Neuronal stem cell (in vitro differentiated cells): ENCODE data around the gene RFLNA.

ENCODE experiments used
- DNase-seq: peaks from one replicate; pipeline ENCODE4 v3.0.0-alpha.2; 2013; ENCODE audit warnings: low spot score
- H2AFZ ChIP-seq: one replicate; pipeline ENCODE4 v1.6.1; 2013; ENCODE audit warnings: mild to moderate bottlenecking, low read length, inconsistent platforms
- H2AK5ac ChIP-seq: 2 replicates; pipeline ENCODE4 v1.6.1; 2013; ENCODE audit warnings: low read depth, mild to moderate bottlenecking, inconsistent platforms, low read length, moderate library complexity, mixed read lengths
- H2BK120ac ChIP-seq: 2 replicates; pipeline ENCODE4 v1.6.1; 2013; ENCODE audit warnings: low read depth, mild to moderate bottlenecking, inconsistent platforms, low read length, moderate library complexity, mixed read lengths
- H2BK12ac ChIP-seq: one replicate; pipeline ENCODE4 v1.6.1; 2013; ENCODE audit warnings: low read length, inconsistent platforms
- H2BK15ac ChIP-seq: 2 replicates; pipeline ENCODE4 v1.6.1; 2013; ENCODE audit warnings: mild to moderate bottlenecking, low read length, inconsistent platforms, mixed read lengths
- H2BK5ac ChIP-seq: one replicate; pipeline ENCODE4 v1.6.1; 2013; ENCODE audit warnings: inconsistent platforms, mild to moderate bottlenecking, low read length, moderate library complexity
- H3K14ac ChIP-seq: one replicate; pipeline ENCODE4 v1.6.1; 2013; ENCODE audit warnings: low read length, inconsistent platforms
- H3K18ac ChIP-seq: 2 replicates; pipeline ENCODE4 v1.6.1; 2013; ENCODE audit warnings: low read length, inconsistent platforms
- H3K23ac ChIP-seq: 2 replicates; pipeline ENCODE4 v1.6.1; 2013; ENCODE audit warnings: low read depth, mild to moderate bottlenecking, mixed read lengths, low read length, inconsistent platforms; ENCODE audit not compliant: poor library complexity
- H3K27ac ChIP-seq: replicated peaks from 3 replicates; pipeline ENCODE4 v1.5.1; 2013; ENCODE audit warnings: low read length, inconsistent platforms
- H3K27me3 ChIP-seq, 3 experiments: 2 replicates each; pipeline ENCODE4 v1.6.1; 2013; ENCODE audit warnings: low read length in 3 of 3, mild to moderate bottlenecking in 2 of 3, inconsistent platforms in 1 of 3, low read depth in 1 of 3, mixed read lengths in 1 of 3, moderate library complexity in 1 of 3; ENCODE audit not compliant: control insufficient read depth in 3 of 3, insufficient read depth in 3 of 3
- H3K36me3 ChIP-seq, 2 donors: replicated peaks in 1 of 2; 2 replicates each; pipeline ENCODE4 v1.6.1; 2013; ENCODE audit warnings: low read length in 2 of 2; ENCODE audit not compliant: control insufficient read depth in 2 of 2, insufficient read depth in 2 of 2
- H3K4ac ChIP-seq: 2 replicates; pipeline ENCODE4 v1.6.1; 2013; ENCODE audit warnings: inconsistent platforms, mild to moderate bottlenecking, low read length, moderate library complexity
- H3K4me1 ChIP-seq, 2 donors: 1 replicate in 1 of 2; 2 replicates in 1 of 2; pipeline ENCODE4 v1.6.1; 2013; ENCODE audit warnings: low read length in 2 of 2, low read depth in 1 of 2; ENCODE audit not compliant: control insufficient read depth in 2 of 2, insufficient read depth in 1 of 2
- H3K4me2 ChIP-seq: one replicate; pipeline ENCODE4 v1.6.1; 2013; ENCODE audit warnings: mild to moderate bottlenecking, low read length, inconsistent platforms; ENCODE audit not compliant: insufficient read depth, poor library complexity, severe bottlenecking
- H3K4me3 ChIP-seq, 2 donors: 2 replicates each; pipeline ENCODE4 v1.5.1; 2013; ENCODE audit warnings: low read length in 2 of 2, mild to moderate bottlenecking in 2 of 2, inconsistent platforms in 1 of 2, moderate library complexity in 1 of 2
- H3K79me1 ChIP-seq: one replicate; pipeline ENCODE4 v1.6.1; 2013; ENCODE audit warnings: low read depth, mild to moderate bottlenecking, inconsistent platforms, low read length, moderate library complexity
- H3K9ac ChIP-seq: one replicate; pipeline ENCODE4 v1.6.1; 2013; ENCODE audit warnings: mild to moderate bottlenecking, low read depth, low read length, inconsistent platforms; ENCODE audit not compliant: poor library complexity
- H3K9me3 ChIP-seq, 2 donors: replicated peaks in 1 of 2; 2 replicates each; pipeline versions ENCODE3 to v1.6.1; 2013; ENCODE audit warnings: low read length in 2 of 2, mild to moderate bottlenecking in 2 of 2, inconsistent platforms in 1 of 2, low read depth in 1 of 2, mixed read lengths in 1 of 2, moderate library complexity in 1 of 2; ENCODE audit not compliant: control insufficient read depth in 2 of 2, insufficient read depth in 1 of 2
- H4K8ac ChIP-seq: one replicate; pipeline ENCODE4 v1.6.1; 2013; ENCODE audit warnings: low read depth, mild to moderate bottlenecking, inconsistent platforms, low read length, moderate library complexity
- H4K91ac ChIP-seq: one replicate; pipeline ENCODE4 v1.6.1; 2013; ENCODE audit warnings: low read length, low read depth, mild to moderate bottlenecking, inconsistent platforms; ENCODE audit not compliant: poor library complexity
- WGBS, 2 donors: extraction: QIAGEN DNeasy Blood & Tissue Kit; methylation state at CpG; one replicate each; pipeline ENCODE4 v1.1.7; 2013; ENCODE audit warnings: missing lambda C conversion rate in 2 of 2, mixed read lengths in 1 of 2; ENCODE audit not compliant: insufficient read length in 2 of 2, insufficient replicate concordance in 1 of 2; ENCODE audit errors: extremely low coverage in 2 of 2; 5-methylcytosine and 5-hydroxymethylcytosine counted together

RFLNA gene

GRCh38 chr12:124317400-124317799 lies 22.5 kb downstream of the RFLNA start:
- no peak overlapping the region for H4K8ac ChIP-seq
- H3K18ac ChIP-seq, result peak overlapping the region; percentile 90
- H3K9me3 ChIP-seq, result peaks cover 0 to 5% of the 10 kb centered on the region in 2 donors
- no peak overlapping the region for H2BK12ac ChIP-seq
- no peak overlapping the region for H3K27ac ChIP-seq
- no peak overlapping the region for H3K4me3 ChIP-seq
- no peak overlapping the region for H2BK120ac ChIP-seq
- peak overlapping the region; percentile 58 for H4K91ac ChIP-seq
- H3K14ac ChIP-seq, result no peak overlapping the region
- peak overlapping the region; percentile 60 for H2BK15ac ChIP-seq
- peak overlapping the region; percentile 14 for H2BK5ac ChIP-seq
- H2AFZ ChIP-seq, result no peak overlapping the region
- no peak overlapping the region for H3K4ac ChIP-seq
- H2AK5ac ChIP-seq, result peak overlapping the region; percentile 80
- H3K23ac ChIP-seq, result no peak overlapping the region
- H3K9ac ChIP-seq, result peak overlapping the region; percentile 47
- H3K4me2 ChIP-seq, result no peak overlapping the region
- peaks cover 0 to 4% of the 10 kb centered on the region in 2 donors for H3K36me3 ChIP-seq
- DNase-seq, result no peak
- H3K27me3 ChIP-seq, result no peaks in the 10 kb centered on the region
- H3K4me1 ChIP-seq, result peaks cover 3 to 6% of the 10 kb centered on the region in 2 donors
- no peaks in the 10 kb centered on the region for H3K79me1 ChIP-seq
- whole genome bisulfite sequencing, 2 donors, result no CpG with 5 or more reads among the region's 12 CpGs

- H3K4ac ChIP-seq, result no peak overlapping the region
- H4K8ac ChIP-seq, result no peak overlapping the region
- H2BK5ac ChIP-seq, result no peak overlapping the region
- peak overlapping the region; percentile 47 for H2AK5ac ChIP-seq
- no peaks in the 10 kb centered on the region for H3K79me1 ChIP-seq
- H2BK12ac ChIP-seq, result no peak overlapping the region
- H3K23ac ChIP-seq, result peak overlapping the region; percentile 29
- H3K9me3 ChIP-seq, result peaks cover 3 to 13% of the 10 kb centered on the region in 2 donors
- H3K27me3 ChIP-seq, result no peaks in the 10 kb centered on the region
- no peak for DNase-seq
- no peak overlapping the region for H2BK120ac ChIP-seq
- no peak overlapping the region for H3K27ac ChIP-seq
- no peak overlapping the region for H3K4me3 ChIP-seq
- H4K91ac ChIP-seq, result no peak overlapping the region
- peaks cover 3 to 6% of the 10 kb centered on the region in 2 donors for H3K4me1 ChIP-seq
- peaks cover 3 to 5% of the 10 kb centered on the region in 2 donors for H3K36me3 ChIP-seq
- H3K14ac ChIP-seq, result no peak overlapping the region
- no peak overlapping the region for H3K4me2 ChIP-seq
- H3K9ac ChIP-seq, result no peak overlapping the region
- no CpG with 5 or more reads among the region's 25 CpGs for WGBS, 2 donors
- H3K18ac ChIP-seq, result peak overlapping the region; percentile 34
- no peak overlapping the region for H2BK15ac ChIP-seq
- no peak overlapping the region for H2AFZ ChIP-seq
Observed at GRCh38 chr12:124318278-124319020, 23.6 kb downstream of the RFLNA start.

GRCh38 chr12:124319368-124320050 lies 24.6 kb downstream of the RFLNA start:
- no peak overlapping the region for H2AFZ ChIP-seq
- DNase-seq, result no peak
- H3K79me1 ChIP-seq, result no peaks in the 10 kb centered on the region
- no peak overlapping the region for H4K8ac ChIP-seq
- no peak overlapping the region for H3K23ac ChIP-seq
- H4K91ac ChIP-seq, result no peak overlapping the region
- H3K18ac ChIP-seq, result no peak overlapping the region
- H3K4me3 ChIP-seq, result no peak overlapping the region
- H3K4me2 ChIP-seq, result no peak overlapping the region
- H3K27ac ChIP-seq, result no peak overlapping the region
- WGBS, 2 donors, result no CpG with 5 or more reads among the region's 11 CpGs
- no peak overlapping the region for H2BK5ac ChIP-seq
- H3K14ac ChIP-seq, result no peak overlapping the region
- H3K27me3 ChIP-seq, result no peaks in the 10 kb centered on the region
- no peak overlapping the region for H2BK12ac ChIP-seq
- no peak overlapping the region for H3K4ac ChIP-seq
- peaks cover 14 to 23% of the 10 kb centered on the region in 2 donors for H3K9me3 ChIP-seq
- no peak overlapping the region for H2BK120ac ChIP-seq
- no peak overlapping the region for H3K9ac ChIP-seq
- H3K4me1 ChIP-seq, result peaks cover 3 to 6% of the 10 kb centered on the region in 2 donors
- peaks cover 12 to 13% of the 10 kb centered on the region in 2 donors for H3K36me3 ChIP-seq
- H2BK15ac ChIP-seq, result no peak overlapping the region
- H2AK5ac ChIP-seq, result no peak overlapping the region

GRCh38 chr12:124321040-124321481 lies 26.2 kb downstream of the RFLNA start:
- Histone ChIP-seq H3K4ac (no peak overlapping the region), H4K8ac (no peak overlapping the region), H3K4me3 (no peak overlapping the region), H3K27me3 (no peaks in the 10 kb centered on the region), H3K4me2 (no peak overlapping the region), H2BK120ac (no peak overlapping the region), H3K79me1 (peaks cover 1% of the 10 kb centered on the region), H3K18ac (peak overlapping the region; percentile 65), H2BK5ac (no peak overlapping the region), H2AFZ (no peak overlapping the region), H3K4me1 (peaks cover 2 to 6% of the 10 kb centered on the region in 2 donors), H2BK15ac (peak overlapping the region; percentile 28), H2BK12ac (no peak overlapping the region), H3K23ac (peak overlapping the region; percentile 68), H3K9ac (no peak overlapping the region), H3K36me3 (peaks cover 14 to 23% of the 10 kb centered on the region in 2 donors), H3K27ac (no peak overlapping the region), H3K14ac (no peak overlapping the region), H3K9me3 (peaks cover 17 to 27% of the 10 kb centered on the region in 2 donors), H2AK5ac (peak overlapping the region; percentile 12), H4K91ac (no peak overlapping the region)
- peak; percentile 26 for DNase-seq
- no CpG with 5 or more reads among the region's 6 CpGs for WGBS, 2 donors
